Activated CD8-positive, alpha-beta memory T cell treated with anti-CD3 and anti-CD28 coated beads, Interleukin-2, amount 50 U/mL, for 48 hours (primary cell): ENCODE measurements around the gene C11orf65.
"Not testable (repeated sequence)": the region's sequence is repeated elsewhere in the genome, so short reads cannot be mapped to it uniquely, and the experiment has no call there.

Experiments used
- DNase-seq: peaks from one replicate; pipeline ENCODE4 v3.0.0-alpha.2; 2020

The C11orf65 gene

GRCh38 chr11:108468478-108468864, 1.1 kb upstream of the C11orf65 start:
- no peak for DNase-seq

DNA sequence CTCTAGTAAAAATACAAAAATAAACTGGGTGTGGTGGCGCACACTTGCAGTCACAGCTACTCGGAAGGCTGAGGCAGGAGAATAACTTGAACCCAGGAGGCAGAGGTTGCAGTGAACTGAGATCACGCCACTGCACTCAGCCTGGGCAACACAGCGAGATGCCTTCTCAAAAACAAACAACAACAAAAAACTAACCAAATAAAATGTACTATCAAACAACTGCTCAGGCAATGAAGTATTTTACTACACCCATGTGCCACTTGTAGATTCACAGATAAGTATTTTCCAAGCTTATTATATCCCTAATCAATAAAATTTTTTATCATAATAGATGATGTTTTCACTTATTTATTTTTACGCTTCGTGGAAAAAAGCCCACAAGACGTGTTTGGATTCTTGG, 924 bp downstream of the C11orf65 start:
- DNase-seq = no peak

- no peak for DNase-seq
Measured at GRCh38 chr11:108453207-108453835, 14.0 kb downstream of the C11orf65 start.

GRCh38 chr11:108441445-108441844, 25.9 kb downstream of the C11orf65 start:
- DNase-seq = not testable (repeated sequence)

GRCh38 chr11:108436594-108436993, 30.7 kb downstream of the C11orf65 start:
- no peak for DNase-seq

- DNase-seq = no peak
Measured at GRCh38 chr11:108435066-108435465, 32.3 kb downstream of the C11orf65 start.

- no peak for DNase-seq
Measured at GRCh38 chr11:108432783-108433182, 34.5 kb downstream of the C11orf65 start.

DNA sequence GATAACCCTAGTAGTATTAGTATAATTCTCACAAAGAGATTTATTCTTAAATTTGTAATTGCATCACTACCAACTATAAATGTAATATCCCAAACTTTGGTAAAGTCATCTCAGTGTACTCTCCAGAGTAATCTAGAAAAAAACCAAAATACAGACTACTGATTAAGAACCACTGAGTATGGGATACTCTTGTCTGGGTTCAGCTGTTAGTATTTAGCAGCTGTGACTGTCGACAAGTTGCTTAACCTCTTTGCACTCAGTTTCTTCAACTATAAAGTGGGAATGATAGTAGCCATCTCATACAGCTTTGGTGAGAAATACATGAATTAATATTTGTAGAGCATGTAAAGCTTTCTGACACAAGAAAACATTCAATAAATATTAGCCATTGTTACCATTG, 35.3 kb downstream of the C11orf65 start:
- no peak for DNase-seq

DNA sequence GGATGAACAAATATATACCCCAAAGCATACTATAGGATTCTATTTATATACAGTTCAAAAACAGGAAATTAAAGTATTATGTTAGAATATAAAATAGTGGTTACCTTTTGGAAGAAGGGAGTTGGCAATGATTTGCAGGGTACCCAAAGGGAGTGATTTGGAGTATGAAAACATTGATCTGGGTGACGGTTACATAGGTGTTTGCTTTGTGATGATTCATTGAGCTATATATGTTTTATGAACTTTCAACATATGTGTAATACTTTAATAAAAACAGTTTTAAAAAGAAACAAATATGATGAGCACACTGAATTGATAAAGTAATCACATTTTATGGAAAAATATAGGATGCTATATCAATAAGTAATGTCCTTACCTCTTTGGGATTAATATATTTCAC, 36.0 kb downstream of the C11orf65 start:
- DNase-seq = no peak

DNA sequence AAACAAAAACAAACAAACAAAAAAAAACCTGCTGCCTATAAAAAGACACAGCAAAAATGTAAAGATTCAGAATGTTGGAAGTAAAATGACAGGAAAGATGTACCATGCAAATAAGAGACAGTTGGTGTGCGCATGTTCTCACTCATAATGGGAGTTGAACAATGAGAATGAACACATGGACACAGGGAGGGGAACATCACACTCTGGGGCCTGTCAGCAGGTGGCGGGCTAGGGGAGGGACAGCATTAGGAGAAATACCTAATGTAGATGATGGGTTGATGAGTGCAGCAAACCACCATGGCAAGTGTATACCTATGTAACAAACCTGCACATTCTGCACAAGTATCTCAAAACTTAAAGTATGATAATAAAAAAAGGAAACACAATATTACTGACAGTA, 49.8 kb downstream of the C11orf65 start:
- not testable (repeated sequence) for DNase-seq

- no peak for DNase-seq
Measured at GRCh38 chr11:108414958-108415357, 52.4 kb downstream of the C11orf65 start.

DNA sequence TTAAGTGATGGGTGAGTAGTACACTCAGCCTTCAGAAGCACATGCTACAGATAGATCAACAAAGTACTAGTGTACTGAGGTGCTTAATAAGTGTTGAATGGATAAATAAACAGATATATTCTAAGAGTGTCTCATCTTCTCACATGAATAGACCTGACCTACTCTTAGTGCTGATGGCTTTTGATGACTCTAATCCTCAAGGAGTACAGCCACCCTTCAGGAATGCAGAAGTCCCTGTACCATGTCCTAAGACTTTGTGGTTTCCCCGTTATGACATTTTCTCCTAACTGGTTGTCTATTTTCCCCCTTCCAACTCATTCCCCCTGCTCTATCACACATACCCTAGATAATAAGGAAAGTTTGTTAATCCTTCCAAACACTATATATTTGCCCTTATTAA, 61.6 kb downstream of the C11orf65 start:
- DNase-seq = no peak

GRCh38 chr11:108403052-108403451, 64.3 kb downstream of the C11orf65 start:
- DNase-seq = no peak

DNA sequence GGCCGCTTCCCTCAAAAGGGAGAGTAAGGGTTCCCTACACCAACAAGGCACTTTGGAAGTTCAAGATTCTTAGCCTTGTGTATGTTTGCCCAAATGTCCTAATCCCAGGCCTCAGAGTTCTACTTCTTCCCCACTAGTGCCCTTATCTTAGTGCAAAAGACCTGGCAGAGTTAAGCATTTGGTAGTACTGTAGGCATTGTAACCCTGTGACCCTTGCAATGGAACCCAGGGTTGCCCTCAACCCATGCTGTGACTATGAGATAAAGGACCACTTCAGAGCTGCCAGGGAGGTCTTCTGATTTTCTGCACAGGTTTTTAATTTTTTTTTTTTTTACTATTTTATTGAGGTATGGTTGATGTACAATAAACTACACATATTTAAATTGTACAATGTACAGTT, 65.1 kb downstream of the C11orf65 start:
- no peak for DNase-seq

GRCh38 chr11:108398439-108398838, 68.9 kb downstream of the C11orf65 start:
- DNase-seq = no peak

GRCh38 chr11:108396672-108397071, 70.7 kb downstream of the C11orf65 start:
- DNase-seq = not testable (repeated sequence)

DNA sequence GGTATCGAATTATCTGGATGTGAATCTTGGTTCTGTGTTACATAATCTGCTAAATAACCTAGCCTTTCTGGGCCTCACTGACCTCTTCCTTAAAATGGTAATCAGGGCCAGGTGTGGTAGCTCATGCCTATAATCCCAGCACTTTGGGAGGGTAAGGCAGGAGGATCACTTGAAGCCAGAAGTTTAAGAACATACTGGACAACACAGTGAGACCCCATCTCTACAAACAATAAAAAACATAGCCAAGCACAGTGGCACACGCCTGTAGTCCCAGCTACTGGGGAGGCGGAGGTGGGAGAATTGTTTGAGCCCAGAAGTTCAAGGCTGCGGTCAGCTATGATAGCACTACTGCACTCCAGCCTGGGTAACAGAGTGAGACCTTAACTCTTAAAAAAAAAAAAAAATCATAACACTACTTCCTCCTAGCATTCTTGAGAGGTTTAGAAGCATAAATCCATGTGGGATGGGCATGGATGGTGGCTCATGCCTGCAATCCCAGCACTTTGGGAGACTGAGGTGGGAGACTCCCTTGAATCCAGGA, 72.5 kb downstream of the C11orf65 start:
- DNase-seq = no peak

- DNase-seq = no peak
Measured at GRCh38 chr11:108393046-108393445, 74.3 kb downstream of the C11orf65 start.

GRCh38 chr11:108392353-108392752, 75.0 kb downstream of the C11orf65 start:
- DNase-seq = no peak

DNA sequence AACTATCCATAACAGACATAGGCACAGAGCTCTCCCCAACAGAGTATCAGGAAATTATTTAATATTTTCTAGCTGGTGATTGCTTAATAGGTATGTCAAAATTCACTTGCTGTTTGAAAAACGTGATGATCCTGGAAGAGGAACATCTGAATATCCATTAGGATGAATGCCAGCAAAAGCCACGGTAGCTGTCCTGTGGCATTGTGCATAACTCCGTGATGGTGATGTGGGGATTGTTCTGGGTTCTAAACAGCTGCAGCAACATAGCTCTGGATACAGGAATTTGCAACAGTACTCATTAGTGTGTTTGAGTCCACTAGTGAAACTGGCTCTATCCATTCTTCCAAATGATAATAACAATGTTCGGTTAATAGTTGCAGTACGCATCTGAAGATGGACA, 78.8 kb downstream of the C11orf65 start:
- no peak for DNase-seq

- DNase-seq = not testable (repeated sequence)
Measured at GRCh38 chr11:108373505-108373904, 93.8 kb downstream of the C11orf65 start.

DNA sequence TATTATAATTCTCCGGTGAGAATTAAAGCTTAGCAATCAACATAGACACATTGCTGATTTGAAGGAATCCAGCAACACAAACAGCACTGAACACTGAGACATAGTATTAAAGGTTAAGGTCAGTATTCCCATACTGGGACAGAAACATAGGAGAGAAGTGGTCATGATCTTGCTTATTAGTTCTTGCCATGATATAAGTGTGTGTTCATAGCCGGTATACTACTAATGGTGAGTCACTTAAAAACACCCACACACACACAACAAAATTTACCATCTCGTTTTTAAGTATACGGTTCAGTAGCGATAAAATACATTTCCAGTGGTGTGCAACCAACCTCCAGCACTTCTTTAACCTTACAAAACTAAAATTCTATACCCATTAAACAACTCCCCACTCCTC, 96.3 kb downstream of the C11orf65 start:
- no peak for DNase-seq

DNA sequence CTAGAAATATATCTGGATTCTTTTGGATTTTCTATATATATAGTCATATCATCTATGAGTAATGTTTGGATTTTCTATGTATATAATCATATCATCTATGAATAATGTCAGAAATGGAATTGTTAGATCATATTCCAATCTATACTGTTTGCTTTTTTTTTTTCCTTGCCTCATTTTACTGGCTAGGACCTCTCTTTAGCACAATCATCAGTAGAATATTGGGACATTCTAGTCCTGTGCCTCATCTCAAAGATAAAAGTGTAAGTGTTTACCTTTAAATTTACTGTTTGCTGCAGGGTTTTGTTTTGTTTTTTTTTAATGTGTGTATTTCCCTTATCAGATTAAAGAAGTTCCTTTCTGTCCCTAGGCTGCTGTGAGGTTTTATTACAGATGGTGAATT, 97.0 kb downstream of the C11orf65 start:
- no peak for DNase-seq

- DNase-seq = no peak
Measured at GRCh38 chr11:108369064-108369463, 98.3 kb downstream of the C11orf65 start.

GRCh38 chr11:108368134-108368533, 99.2 kb downstream of the C11orf65 start:
- DNase-seq = no peak
